ENCODE results near the gene EMILIN2.

Gene EMILIN2

DNA sequence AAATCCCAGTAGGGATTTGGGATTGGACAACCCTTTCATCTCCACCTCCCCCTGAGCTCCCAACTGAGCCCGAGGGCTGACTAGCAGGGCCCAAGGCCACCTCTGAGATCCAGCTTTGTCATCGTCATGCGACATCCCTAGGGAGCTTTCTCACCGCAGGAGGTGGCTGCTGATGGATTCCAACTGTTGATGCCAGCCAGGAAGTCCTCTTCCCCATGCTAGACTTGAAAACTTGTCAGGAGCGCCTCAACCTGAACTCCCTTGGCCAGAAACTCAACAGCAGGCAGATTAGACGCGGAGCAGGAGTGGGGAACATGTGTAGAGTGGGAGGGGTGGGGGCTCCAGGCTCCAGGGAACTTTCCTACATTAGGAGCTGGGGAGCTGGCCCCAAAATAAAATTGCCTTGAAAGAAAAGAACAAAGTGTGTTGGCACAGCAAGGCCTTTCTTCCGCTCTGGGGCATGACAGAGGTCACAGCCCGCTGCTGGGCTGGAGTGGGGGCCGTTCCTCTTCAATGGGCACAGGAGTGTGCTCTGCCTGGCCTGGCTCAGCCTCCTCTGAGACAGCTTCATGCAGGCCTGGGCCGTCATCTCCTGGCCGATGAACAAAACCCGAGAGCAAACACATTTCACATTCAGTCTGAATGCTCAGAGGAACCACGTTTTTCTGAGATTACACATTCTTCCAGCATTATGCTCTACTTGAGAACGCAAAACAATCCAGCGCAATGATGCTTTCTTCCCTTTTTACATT is 34.5 kb downstream of the EMILIN2 start:
- Histone ChIP-seq H3K9ac (ENCODE audit: low read depth, low read length) (no peak overlapping the region), H3K36me3 (ENCODE audit: control insufficient read depth, insufficient read depth, low read length) (no peaks in the 10 kb centered on the region), H3K4me1 (ENCODE audit: control insufficient read depth, insufficient read depth, low read length) (no peaks in the 10 kb centered on the region), H3K9me3 (ENCODE audit: control insufficient read depth, insufficient read depth, low read length) (no peaks in the 10 kb centered on the region), H3K4me3 (ENCODE audit: low read depth, low read length) (no peak overlapping the region), H3K27me3 (ENCODE audit: control insufficient read depth, insufficient read depth, low read length) (no peaks in the 10 kb centered on the region)

GRCh38 chr18:2881840-2882195 is 35.0 kb downstream of the EMILIN2 start:
- no peak overlapping the region for H3K4me3 ChIP-seq (ENCODE audit: low read depth, low read length)
- no peaks in the 10 kb centered on the region for H3K4me1 ChIP-seq (ENCODE audit: control insufficient read depth, insufficient read depth, low read length)
- H3K9ac ChIP-seq (ENCODE audit: low read depth, low read length), result no peak overlapping the region
- H3K27me3 ChIP-seq (ENCODE audit: control insufficient read depth, insufficient read depth, low read length), result no peaks in the 10 kb centered on the region
- no peaks in the 10 kb centered on the region for H3K9me3 ChIP-seq (ENCODE audit: control insufficient read depth, insufficient read depth, low read length)
- H3K36me3 ChIP-seq (ENCODE audit: control insufficient read depth, insufficient read depth, low read length), result no peaks in the 10 kb centered on the region

- Histone ChIP-seq H3K36me3 (ENCODE audit: control insufficient read depth, insufficient read depth, low read length) (no peaks in the 10 kb centered on the region), H3K4me1 (ENCODE audit: control insufficient read depth, insufficient read depth, low read length) (no peaks in the 10 kb centered on the region), H3K9me3 (ENCODE audit: control insufficient read depth, insufficient read depth, low read length) (no peaks in the 10 kb centered on the region), H3K9ac (ENCODE audit: low read depth, low read length) (no peak overlapping the region), H3K27me3 (ENCODE audit: control insufficient read depth, insufficient read depth, low read length) (no peaks in the 10 kb centered on the region), H3K4me3 (ENCODE audit: low read depth, low read length) (no peak overlapping the region)
These were observed 35.4 kb downstream of the EMILIN2 start for GRCh38 chr18:2882201-2882600.

DNA sequence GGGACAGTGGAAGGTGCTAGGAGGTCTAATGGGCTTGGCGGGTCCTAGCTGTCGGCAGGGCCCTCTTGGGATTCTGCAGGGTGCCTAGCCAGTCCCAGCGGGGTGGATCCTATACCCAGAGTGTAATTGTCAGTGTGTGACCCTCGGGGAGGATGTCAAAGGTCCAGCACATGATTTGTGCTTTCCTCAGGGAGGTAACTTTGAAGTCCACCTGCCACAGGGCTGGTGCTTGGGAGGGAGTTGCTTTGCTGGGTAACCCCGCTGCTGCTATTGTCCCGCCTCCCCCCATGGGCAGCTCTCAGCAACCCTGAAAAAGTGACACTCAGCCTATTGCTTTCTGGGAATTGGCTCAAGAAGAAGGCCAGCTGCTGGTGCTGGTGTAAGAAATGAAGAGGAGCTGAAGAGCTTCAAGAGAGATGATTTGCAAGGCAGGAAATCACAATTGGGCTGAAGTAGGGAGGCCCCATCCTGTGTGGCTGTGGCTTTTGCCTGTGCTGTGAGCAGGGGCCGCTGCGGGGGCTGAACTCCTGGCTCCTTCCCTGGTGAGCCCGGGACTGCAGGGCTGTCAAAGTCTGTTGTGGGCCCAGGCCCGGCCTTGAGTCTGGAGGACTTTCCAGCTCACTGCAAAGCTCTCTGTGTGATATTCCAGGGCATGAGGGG is 36.4 kb downstream of the EMILIN2 start:
- no peaks in the 10 kb centered on the region for H3K9me3 ChIP-seq (ENCODE audit: control insufficient read depth, insufficient read depth, low read length)
- no peaks in the 10 kb centered on the region for H3K4me1 ChIP-seq (ENCODE audit: control insufficient read depth, insufficient read depth, low read length)
- no peaks in the 10 kb centered on the region for H3K27me3 ChIP-seq (ENCODE audit: control insufficient read depth, insufficient read depth, low read length)
- no peak overlapping the region for H3K9ac ChIP-seq (ENCODE audit: low read depth, low read length)
- no peaks in the 10 kb centered on the region for H3K36me3 ChIP-seq (ENCODE audit: control insufficient read depth, insufficient read depth, low read length)
- no peak overlapping the region for H3K4me3 ChIP-seq (ENCODE audit: low read depth, low read length)

GRCh38 chr18:2884706-2885285 is 38.0 kb downstream of the EMILIN2 start:
- Histone ChIP-seq H3K36me3 (ENCODE audit: control insufficient read depth, insufficient read depth, low read length) (no peaks in the 10 kb centered on the region), H3K4me1 (ENCODE audit: control insufficient read depth, insufficient read depth, low read length) (no peaks in the 10 kb centered on the region), H3K9ac (ENCODE audit: low read depth, low read length) (no peak overlapping the region), H3K27me3 (ENCODE audit: control insufficient read depth, insufficient read depth, low read length) (no peaks in the 10 kb centered on the region), H3K4me3 (ENCODE audit: low read depth, low read length) (no peak overlapping the region), H3K9me3 (ENCODE audit: control insufficient read depth, insufficient read depth, low read length) (no peaks in the 10 kb centered on the region)

GRCh38 chr18:2887470-2887869 is 40.7 kb downstream of the EMILIN2 start:
- Histone ChIP-seq H3K4me1 (ENCODE audit: control insufficient read depth, insufficient read depth, low read length) (no peaks in the 10 kb centered on the region), H3K27me3 (ENCODE audit: control insufficient read depth, insufficient read depth, low read length) (no peaks in the 10 kb centered on the region), H3K9me3 (ENCODE audit: control insufficient read depth, insufficient read depth, low read length) (no peaks in the 10 kb centered on the region), H3K36me3 (ENCODE audit: control insufficient read depth, insufficient read depth, low read length) (peaks cover 3% of the 10 kb centered on the region), H3K9ac (ENCODE audit: low read depth, low read length) (no peak overlapping the region), H3K4me3 (ENCODE audit: low read depth, low read length) (no peak overlapping the region)

DNA sequence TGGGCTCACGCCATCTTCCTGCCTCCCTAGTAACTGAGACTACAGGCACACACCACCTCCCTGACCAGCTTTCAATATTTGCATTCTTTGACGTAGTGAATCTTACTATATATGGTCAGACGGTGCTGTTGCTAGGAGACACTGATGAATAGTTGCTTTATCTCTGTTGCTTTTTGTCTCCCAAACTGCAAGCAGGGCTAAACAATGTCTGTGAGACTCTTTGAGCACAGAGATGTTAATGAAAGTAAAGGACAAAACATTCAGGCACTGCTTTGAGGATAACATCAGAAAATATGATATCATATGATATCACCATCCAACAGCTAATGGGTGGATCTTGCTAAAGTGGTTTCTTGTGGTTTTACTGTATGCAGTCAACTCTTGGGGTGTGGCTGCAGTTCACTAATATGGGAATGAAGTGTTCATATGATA is 43.0 kb downstream of the EMILIN2 start:
- Histone ChIP-seq H3K9ac (ENCODE audit: low read depth, low read length) (no peak overlapping the region), H3K9me3 (ENCODE audit: control insufficient read depth, insufficient read depth, low read length) (no peaks in the 10 kb centered on the region), H3K36me3 (ENCODE audit: control insufficient read depth, insufficient read depth, low read length) (peaks cover 3% of the 10 kb centered on the region), H3K4me1 (ENCODE audit: control insufficient read depth, insufficient read depth, low read length) (no peaks in the 10 kb centered on the region), H3K4me3 (ENCODE audit: low read depth, low read length) (no peak overlapping the region), H3K27me3 (ENCODE audit: control insufficient read depth, insufficient read depth, low read length) (no peaks in the 10 kb centered on the region)

DNA sequence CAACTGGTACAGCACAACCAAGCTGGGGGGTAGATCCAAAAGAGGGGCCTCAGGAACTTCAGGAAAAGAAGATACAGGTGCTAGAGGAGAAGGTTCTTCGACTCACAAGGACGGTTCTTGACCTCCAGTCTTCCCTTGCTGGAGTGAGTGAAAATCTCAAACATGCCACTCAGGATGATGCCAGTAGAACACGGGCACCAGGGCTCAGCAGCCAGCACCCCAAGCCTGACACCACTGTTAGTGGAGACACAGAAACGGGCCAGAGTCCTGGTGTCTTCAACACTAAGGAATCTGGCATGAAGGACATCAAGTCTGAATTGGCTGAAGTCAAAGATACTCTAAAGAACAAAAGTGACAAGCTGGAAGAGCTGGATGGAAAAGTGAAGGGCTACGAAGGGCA is 43.8 kb downstream of the EMILIN2 start:
- Histone ChIP-seq H3K9me3 (ENCODE audit: control insufficient read depth, insufficient read depth, low read length) (no peaks in the 10 kb centered on the region), H3K27me3 (ENCODE audit: control insufficient read depth, insufficient read depth, low read length) (no peaks in the 10 kb centered on the region), H3K4me1 (ENCODE audit: control insufficient read depth, insufficient read depth, low read length) (no peaks in the 10 kb centered on the region), H3K9ac (ENCODE audit: low read depth, low read length) (no peak overlapping the region), H3K36me3 (ENCODE audit: control insufficient read depth, insufficient read depth, low read length) (peaks cover 3% of the 10 kb centered on the region), H3K4me3 (ENCODE audit: low read depth, low read length) (no peak overlapping the region)

DNA sequence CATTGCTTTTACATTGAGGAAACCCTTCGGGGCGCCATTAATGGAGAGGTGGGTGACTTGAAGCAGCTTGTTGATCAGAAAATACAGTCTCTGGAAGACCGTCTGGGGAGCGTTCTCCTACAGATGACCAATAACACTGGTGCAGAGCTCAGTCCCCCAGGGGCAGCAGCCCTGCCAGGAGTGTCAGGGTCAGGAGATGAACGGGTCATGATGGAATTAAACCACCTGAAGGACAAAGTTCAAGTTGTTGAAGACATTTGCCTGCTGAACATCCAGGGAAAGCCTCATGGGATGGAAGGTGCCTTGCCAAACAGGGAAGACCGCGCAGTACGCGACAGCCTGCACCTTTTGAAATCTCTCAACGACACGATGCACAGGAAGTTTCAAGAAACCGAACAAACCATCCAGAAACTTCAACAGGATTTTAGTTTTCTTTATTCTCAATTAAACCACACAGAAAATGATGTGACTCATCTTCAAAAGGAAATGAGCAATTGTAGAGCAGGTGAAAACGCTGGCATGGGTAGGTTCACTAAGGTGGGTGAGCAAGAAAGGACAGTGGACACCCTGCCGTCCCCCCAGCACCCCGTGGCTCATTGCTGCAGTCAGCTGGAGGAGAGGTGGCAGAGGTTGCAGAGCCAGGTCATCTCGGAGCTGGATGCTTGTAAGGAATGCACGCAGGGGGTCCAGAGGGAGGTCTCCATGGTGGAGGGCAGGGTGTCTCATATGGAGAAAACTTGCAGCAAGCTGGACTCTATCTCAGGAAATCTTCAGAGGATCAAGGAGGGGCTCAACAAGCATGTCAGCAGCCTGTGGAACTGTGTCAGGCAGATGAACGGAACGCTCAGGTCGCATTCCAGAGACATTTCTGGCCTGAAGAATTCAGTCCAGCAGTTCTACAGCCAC is 45.0 kb downstream of the EMILIN2 start:
- H3K36me3 ChIP-seq (ENCODE audit: control insufficient read depth, insufficient read depth, low read length), result peaks cover 3% of the 10 kb centered on the region
- no peaks in the 10 kb centered on the region for H3K9me3 ChIP-seq (ENCODE audit: control insufficient read depth, insufficient read depth, low read length)
- H3K4me1 ChIP-seq (ENCODE audit: control insufficient read depth, insufficient read depth, low read length), result no peaks in the 10 kb centered on the region
- no peaks in the 10 kb centered on the region for H3K27me3 ChIP-seq (ENCODE audit: control insufficient read depth, insufficient read depth, low read length)
- no peak overlapping the region for H3K9ac ChIP-seq (ENCODE audit: low read depth, low read length)
- no peak overlapping the region for H3K4me3 ChIP-seq (ENCODE audit: low read depth, low read length)

- H3K27me3 ChIP-seq (ENCODE audit: control insufficient read depth, insufficient read depth, low read length), result no peaks in the 10 kb centered on the region
- H3K4me1 ChIP-seq (ENCODE audit: control insufficient read depth, insufficient read depth, low read length), result no peaks in the 10 kb centered on the region
- no peak overlapping the region for H3K4me3 ChIP-seq (ENCODE audit: low read depth, low read length)
- H3K9ac ChIP-seq (ENCODE audit: low read depth, low read length), result no peak overlapping the region
- no peaks in the 10 kb centered on the region for H3K9me3 ChIP-seq (ENCODE audit: control insufficient read depth, insufficient read depth, low read length)
- H3K36me3 ChIP-seq (ENCODE audit: control insufficient read depth, insufficient read depth, low read length), result peaks cover 3% of the 10 kb centered on the region
These were observed 46.2 kb downstream of the EMILIN2 start for GRCh38 chr18:2893056-2893455.

GRCh38 chr18:2893676-2894075 is 46.9 kb downstream of the EMILIN2 start:
- H3K9me3 ChIP-seq (ENCODE audit: control insufficient read depth, insufficient read depth, low read length), result no peaks in the 10 kb centered on the region
- H3K36me3 ChIP-seq (ENCODE audit: control insufficient read depth, insufficient read depth, low read length), result peaks cover 3% of the 10 kb centered on the region
- H3K4me3 ChIP-seq (ENCODE audit: low read depth, low read length), result no peak overlapping the region
- H3K4me1 ChIP-seq (ENCODE audit: control insufficient read depth, insufficient read depth, low read length), result peaks cover 3% of the 10 kb centered on the region
- no peaks in the 10 kb centered on the region for H3K27me3 ChIP-seq (ENCODE audit: control insufficient read depth, insufficient read depth, low read length)
- no peak overlapping the region for H3K9ac ChIP-seq (ENCODE audit: low read depth, low read length)

Data from iPS-15b (cell line).